ENCODE results near the gene KIR2DL4.
"Not testable (repeated sequence)": the region's sequence is repeated elsewhere in the genome, so short reads cannot be mapped to it uniquely, and the experiment has no call there.

The KIR2DL4 gene

DNA sequence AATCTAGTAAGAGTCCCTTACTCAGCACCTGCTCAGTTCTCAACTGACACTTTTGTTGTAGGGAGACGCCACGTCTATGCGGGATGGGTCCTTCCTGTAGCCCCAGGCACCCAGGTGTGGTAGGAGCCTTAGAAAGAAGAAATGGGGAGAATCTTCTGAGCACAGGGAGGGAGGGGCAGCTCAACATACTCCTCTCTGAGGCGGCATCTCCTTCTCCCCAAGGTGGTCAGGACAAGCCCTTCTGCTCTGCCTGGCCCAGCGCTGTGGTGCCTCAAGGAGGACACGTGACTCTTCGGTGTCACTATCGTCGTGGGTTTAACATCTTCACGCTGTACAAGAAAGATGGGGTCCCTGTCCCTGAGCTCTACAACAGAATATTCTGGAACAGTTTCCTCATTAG is 1.2 kb downstream of the KIR2DL4 start:
- DNase-seq (ENCODE audit: low read depth) = no peak

DNA sequence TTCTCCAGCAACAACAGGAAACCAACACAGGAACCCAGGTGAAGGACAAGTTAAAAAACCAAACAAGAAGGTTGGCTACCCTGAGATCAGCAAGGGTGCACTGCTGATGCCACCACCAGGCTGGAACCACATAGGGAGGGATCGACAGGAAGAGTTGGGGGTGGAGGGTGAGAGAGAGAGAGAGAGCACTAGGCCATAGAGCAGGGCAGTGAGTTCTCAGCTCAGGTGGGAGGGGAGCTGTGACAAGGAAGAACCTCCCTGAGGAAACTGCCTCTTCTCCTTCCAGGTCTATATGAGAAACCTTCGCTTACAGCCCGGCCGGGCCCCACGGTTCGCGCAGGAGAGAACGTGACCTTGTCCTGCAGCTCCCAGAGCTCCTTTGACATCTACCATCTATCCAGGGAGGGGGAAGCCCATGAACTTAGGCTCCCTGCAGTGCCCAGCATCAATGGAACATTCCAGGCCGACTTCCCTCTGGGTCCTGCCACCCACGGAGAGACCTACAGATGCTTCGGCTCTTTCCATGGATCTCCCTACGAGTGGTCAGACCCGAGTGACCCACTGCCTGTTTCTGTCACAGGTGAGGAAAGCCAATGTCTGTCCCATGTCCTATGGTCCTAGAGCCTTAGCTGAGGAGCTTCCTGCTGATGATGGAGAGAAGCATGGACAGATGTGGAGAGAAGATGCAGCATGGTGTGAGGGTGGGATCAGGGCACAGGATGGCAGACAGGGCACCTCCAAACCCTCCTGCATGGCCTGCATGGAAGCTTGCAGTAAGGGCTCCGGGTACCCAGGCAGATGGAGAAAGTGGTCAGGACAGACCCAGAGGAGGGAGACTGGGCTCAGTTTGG is 2.5 kb downstream of the KIR2DL4 start:
- DNase-seq (ENCODE audit: low read depth) = no peak

DNA sequence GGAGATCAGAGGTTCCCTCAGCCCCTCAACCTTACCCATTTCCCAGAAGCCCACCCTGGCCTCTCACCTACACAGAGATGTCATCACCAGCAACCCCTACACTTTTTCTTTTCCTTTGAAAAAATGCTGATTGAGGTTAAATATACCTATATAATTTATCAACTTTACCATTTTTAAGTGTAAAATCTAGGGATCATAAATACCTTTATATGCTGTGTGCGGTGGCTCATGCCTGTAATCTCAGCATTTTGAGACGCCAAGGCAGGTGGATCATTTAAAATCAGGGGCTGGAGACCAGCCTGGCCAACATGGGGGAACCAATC is 3.1 kb downstream of the KIR2DL4 start:
- DNase-seq (ENCODE audit: low read depth) = no peak

DNA sequence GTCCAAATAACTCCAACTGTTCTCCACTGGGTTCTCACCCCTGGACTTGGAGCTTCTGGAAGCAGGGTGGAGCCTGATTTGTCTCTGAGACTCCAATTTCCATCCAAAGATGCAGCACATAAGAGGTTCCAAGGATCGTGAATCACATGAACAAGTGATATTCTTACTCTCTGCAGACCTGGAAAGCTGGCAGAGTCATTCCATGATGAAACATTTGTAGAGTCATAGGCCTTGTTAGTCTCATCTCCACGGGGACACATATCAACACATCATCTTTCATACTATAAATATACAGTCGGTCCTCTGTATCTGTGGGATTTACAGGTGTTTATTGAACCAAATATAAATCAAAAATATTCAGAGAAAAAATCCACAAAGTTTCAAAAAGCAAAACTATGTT is 11.2 kb downstream of the KIR2DL4 start:
- DNase-seq (ENCODE audit: low read depth) = not testable (repeated sequence)

- not testable (repeated sequence) for DNase-seq (ENCODE audit: low read depth)
Measured at GRCh38 chr19:54816251-54816650, 12.8 kb downstream of the KIR2DL4 start, which contains the start of gene KIR3DL1. Gene KIR3DL1, plus strand, starts transcription at chr19:54816468.

- no peak for DNase-seq (ENCODE audit: low read depth)
Measured at GRCh38 chr19:54817670-54818536, 14.5 kb downstream of the KIR2DL4 start.

GRCh38 chr19:54824416-54824815 is 21.0 kb downstream of the KIR2DL4 start:
- DNase-seq (ENCODE audit: low read depth) = not testable (repeated sequence)

- not testable (repeated sequence) for DNase-seq (ENCODE audit: low read depth)
Measured at GRCh38 chr19:54825326-54825725, 21.9 kb downstream of the KIR2DL4 start.

DNA sequence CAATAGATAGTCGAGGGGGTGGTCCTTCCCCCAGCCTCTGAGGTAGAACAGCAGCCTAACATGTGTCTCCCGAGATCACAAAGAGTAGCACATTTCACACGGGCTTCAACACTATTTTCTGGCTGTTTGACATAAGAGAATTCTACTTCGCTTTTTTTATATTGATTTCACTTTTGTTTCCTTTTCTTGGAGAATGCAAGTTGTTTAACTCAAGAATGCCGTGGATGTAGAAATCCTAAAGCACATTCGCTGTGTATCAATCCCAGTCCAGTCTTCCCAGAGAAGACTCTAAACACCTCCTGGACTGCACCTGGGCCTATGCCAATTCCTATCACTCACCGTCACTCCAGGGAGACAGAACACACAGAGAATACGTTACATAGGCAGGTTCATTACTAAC is 24.7 kb downstream of the KIR2DL4 start:
- DNase-seq (ENCODE audit: low read depth) = not testable (repeated sequence)

DNA sequence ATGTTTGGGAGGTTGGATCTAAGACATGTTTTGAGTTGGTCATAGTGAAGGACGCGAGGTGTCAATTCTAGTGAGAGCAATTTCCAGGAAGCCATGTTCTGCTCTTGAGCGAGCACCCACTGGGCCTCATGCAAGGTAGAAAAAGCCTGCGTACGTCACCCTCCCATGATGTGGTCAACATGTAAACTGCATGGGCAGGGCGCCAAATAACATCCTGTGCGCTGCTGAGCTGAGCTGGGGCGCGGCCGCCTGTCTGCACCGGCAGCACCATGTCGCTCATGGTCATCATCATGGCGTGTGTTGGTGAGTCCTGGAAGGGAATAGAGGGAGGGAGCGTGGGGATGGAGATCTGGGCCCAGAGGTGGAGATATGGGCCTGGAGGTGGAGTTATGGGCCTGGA is 29.1 kb downstream of the KIR2DL4 start, which contains the start of gene KIR2DS4:
TSS of gene KIR2DS4 (plus strand) at position 181 of the 400 bp plus-strand sequence.
- DNase-seq (ENCODE audit: low read depth) = not testable (repeated sequence)

DNA sequence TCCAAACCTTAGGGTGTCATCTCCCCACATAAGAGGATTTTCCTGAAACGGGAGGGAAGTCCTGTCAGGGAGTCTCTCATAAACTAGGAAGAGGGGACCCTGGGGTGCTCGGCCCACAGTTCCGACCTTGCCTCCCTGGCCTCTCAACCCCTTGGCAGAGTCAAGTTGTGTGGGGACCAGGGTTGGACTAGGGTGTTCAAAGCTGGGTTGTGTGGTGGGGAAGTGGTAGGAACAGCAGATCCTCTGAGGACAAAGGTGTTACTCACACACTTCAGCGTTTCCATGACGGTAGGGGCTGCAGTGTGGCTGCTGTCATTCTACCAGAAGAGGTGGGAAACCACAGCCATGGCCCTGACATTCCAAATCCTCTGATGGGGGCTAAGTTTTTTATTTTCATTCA is 31.7 kb downstream of the KIR2DL4 start:
- not testable (repeated sequence) for DNase-seq (ENCODE audit: low read depth)

GRCh38 chr19:54837522-54837921 is 34.1 kb downstream of the KIR2DL4 start:
- not testable (repeated sequence) for DNase-seq (ENCODE audit: low read depth)

- DNase-seq (ENCODE audit: low read depth) = not testable (repeated sequence)
Measured at GRCh38 chr19:54843171-54843570, 39.8 kb downstream of the KIR2DL4 start.

- DNase-seq (ENCODE audit: low read depth) = not testable (repeated sequence)
Measured at GRCh38 chr19:54850061-54850640, 46.7 kb downstream of the KIR2DL4 start, which contains the start of gene KIR3DL2. Gene KIR3DL2, plus strand, starts transcription at chr19:54850443. Its CDS starts 33 bp downstream, at chr19:54850476.

- no peak for DNase-seq (ENCODE audit: low read depth)
Measured at GRCh38 chr19:54850930-54851329, 47.5 kb downstream of the KIR2DL4 start.

- no peak for DNase-seq (ENCODE audit: low read depth)
Measured at GRCh38 chr19:54851353-54851752, 47.9 kb downstream of the KIR2DL4 start.

DNA sequence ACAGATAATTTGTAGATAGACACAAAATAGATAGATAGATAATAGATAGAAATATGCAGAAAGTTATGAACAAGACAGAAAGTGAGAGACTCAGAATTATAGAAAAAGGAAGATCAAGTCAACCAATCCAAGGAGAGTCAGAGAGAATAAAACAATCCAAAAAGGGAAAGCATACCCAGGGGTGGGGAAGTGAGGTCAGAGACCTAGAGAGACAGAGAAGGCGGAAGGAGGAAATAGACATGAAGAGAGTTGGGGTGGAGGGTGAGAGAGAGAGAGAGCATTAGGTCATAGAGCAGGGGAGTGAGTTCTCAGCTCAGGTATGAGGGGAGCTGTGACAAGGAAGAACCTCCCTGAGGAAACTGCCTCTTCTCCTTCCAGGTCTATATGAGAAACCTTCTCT is 51.8 kb downstream of the KIR2DL4 start:
- not testable (repeated sequence) for DNase-seq (ENCODE audit: low read depth)

DNA sequence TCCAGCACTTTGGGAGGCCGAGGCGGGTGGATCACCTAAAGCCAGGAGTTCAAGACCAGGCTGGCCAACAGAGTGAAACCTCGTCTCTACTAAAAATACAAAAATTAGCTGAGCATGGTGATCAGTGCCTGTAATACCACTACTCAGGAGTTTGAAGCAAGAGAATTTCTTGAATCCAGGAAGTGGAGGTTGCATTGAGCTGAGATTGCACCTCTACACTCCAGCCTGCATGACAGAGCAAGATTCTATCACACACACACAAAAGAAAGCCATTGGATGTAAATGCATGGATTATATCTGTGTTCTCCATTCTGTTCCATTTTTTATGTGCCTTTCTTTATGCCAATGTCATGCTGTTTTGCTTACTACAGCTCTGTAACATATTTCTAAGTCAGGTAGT is 55.1 kb downstream of the KIR2DL4 start:
- DNase-seq (ENCODE audit: low read depth) = not testable (repeated sequence)

GRCh38 chr19:54859421-54859820 is 56.0 kb downstream of the KIR2DL4 start:
- not testable (repeated sequence) for DNase-seq (ENCODE audit: low read depth)

DNA sequence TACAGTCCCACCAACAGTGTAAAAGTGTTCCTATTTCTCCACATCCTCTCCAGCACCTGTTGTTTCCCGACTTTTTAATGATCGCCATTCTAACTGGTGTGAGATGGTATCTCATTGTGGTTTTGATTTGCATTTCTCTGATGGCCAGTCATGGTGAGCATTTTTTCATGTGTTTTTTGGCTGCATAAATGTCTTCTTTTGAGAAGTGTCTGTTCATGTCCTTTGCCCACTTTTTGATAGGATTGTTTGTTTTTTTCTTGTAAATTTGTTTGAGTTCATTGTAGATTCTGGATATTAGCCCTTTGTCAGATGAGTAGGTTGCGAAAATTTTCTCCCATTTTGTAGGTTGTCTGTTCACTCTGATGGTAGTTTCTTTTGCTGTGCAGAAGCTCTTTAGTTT is 60.0 kb downstream of the KIR2DL4 start:
- not testable (repeated sequence) for DNase-seq (ENCODE audit: low read depth)

Data from activated T-cell treated with anti-CD3 and anti-CD28 coated beads for 1 hour (primary cell).